ENCODE data around the gene CD69.

- TF ChIP-seq EZH2phosphoT487 (IDR thresholded peaks at IDR 0.05; ENCODE audit: borderline replicate concordance), result no peak
- TF ChIP-seq, protein P1, sequence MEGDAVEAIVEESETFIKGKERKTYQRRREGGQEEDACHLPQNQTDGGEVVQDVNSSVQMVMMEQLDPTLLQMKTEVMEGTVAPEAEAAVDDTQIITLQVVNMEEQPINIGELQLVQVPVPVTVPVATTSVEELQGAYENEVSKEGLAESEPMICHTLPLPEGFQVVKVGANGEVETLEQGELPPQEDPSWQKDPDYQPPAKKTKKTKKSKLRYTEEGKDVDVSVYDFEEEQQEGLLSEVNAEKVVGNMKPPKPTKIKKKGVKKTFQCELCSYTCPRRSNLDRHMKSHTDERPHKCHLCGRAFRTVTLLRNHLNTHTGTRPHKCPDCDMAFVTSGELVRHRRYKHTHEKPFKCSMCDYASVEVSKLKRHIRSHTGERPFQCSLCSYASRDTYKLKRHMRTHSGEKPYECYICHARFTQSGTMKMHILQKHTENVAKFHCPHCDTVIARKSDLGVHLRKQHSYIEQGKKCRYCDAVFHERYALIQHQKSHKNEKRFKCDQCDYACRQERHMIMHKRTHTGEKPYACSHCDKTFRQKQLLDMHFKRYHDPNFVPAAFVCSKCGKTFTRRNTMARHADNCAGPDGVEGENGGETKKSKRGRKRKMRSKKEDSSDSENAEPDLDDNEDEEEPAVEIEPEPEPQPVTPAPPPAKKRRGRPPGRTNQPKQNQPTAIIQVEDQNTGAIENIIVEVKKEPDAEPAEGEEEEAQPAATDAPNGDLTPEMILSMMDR (conservative IDR thresholded peaks at IDR 0.05; ENCODE audit: low read length), result no peak
Measured at GRCh38 chr12:9757433-9758025, 3.2 kb downstream of the CD69 start.
